Stimulated activated effector memory CD8-positive, alpha-beta T cell treated with anti-CD3 and anti-CD28 coated beads, Interleukin-12 subunit alpha, Interleukin-12 subunit beta, amount 100 ng/mL, for 72 hours (primary cell): ENCODE results near the gene SIMC1.

Experiments
- ATAC-seq: fragments of 150-1000 bp; cut with Tn5 transposase; 2 replicates; pipeline ENCODE4 v1.10.0; 2021
- DNase-seq, 2 donors: peaks; one replicate each; pipeline ENCODE4 v3.0.0; 2021 to 2022; ENCODE audit warnings: low spot score in 2 of 2
- H3K27ac Mint-ChIP-seq: one replicate; pipeline ENCODE4 v1.8.0; 2022; ENCODE audit warnings: mild to moderate bottlenecking, mixed read lengths
- H3K36me3 Mint-ChIP-seq: one replicate; pipeline ENCODE4 v1.8.0; 2022; ENCODE audit warnings: mild to moderate bottlenecking, mixed read lengths
- H3K4me1 Mint-ChIP-seq: one replicate; pipeline ENCODE4 v1.8.0; 2022; ENCODE audit warnings: mixed read lengths
- H3K4me3 Mint-ChIP-seq: one replicate; pipeline ENCODE4 v1.8.0; 2022; ENCODE audit warnings: mild to moderate bottlenecking, mixed read lengths
- H3K9me3 Mint-ChIP-seq: one replicate; pipeline ENCODE4 v1.8.0; 2022; ENCODE audit warnings: mixed read lengths

Gene SIMC1

DNA sequence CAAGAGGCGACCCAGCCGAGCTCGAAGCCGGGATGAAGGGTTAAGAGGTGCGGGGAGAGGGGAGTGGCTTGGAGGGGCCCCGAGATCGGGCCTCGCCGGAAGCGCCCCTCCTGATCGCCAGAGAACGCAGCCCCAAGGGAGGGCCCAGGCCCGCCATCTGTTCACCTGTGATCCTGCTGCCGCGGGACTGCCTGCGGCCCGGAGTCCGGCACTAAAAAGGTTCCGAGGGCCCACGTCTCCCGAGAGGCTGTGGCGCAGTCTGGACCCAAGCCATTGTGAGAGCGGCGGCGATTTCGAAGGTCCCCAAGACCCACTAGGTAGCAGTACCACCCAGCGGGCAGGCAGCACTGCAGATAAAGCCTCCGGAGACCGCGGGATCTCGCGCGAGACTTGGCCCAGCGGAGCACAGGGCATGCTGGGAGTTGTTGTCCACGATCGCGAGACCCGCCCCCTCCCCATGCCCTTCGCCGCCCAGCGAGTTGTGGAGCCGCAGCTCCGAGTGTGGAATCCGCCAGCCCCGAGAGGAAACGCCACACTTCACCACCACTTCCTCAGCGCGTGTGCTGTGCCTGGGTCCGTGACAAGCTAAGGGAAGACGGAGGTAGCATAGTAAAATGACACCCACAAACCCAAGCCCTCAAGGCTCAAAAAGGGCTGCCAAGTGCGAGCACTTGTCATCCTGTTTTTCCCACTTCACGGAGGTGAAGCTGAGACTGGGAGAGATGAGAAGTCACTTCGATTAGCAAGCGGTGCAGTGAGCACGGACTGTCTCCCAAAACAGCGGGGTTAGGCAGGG lies 123.4 kb downstream of the SIMC1 start, which contains the start of gene KIAA1191:
KIAA1191 (minus strand) TSS at position 328 of the 796 bp plus-strand sequence. CDS start 2,256 bp downstream, outside the sequence.
- Mint-ChIP-seq H3K27ac (peak within 1 kb of the TSS; percentile 95), H3K4me3 (peak within 1 kb of the TSS; percentile 90), H3K9me3 (no peaks in the 10 kb centered on the region), H3K36me3 (peaks cover 48% of the 10 kb centered on the region), H3K4me1 (peaks cover 38% of the 10 kb centered on the region)
- peak; percentile 90 to 96 for DNase-seq
- peak; percentile 94 for ATAC-seq

- peaks cover 41% of the 10 kb centered on the region for H3K4me1 Mint-ChIP-seq
- H3K36me3 Mint-ChIP-seq, result peaks cover 48% of the 10 kb centered on the region
- DNase-seq (no peak), ATAC-seq (no peak)
- H3K27ac Mint-ChIP-seq, result peak overlapping the region; percentile 95
- H3K4me3 Mint-ChIP-seq, result peak overlapping the region; percentile 90
- no peaks in the 10 kb centered on the region for H3K9me3 Mint-ChIP-seq
Measured at GRCh38 chr5:176362233-176362490, 123.9 kb downstream of the SIMC1 start.

GRCh38 chr5:176364765-176365350 lies 126.6 kb downstream of the SIMC1 start:
- ATAC-seq (no peak), DNase-seq (peak in 1 of 2 donors; percentile 75)
- H3K27ac Mint-ChIP-seq, result peak overlapping the region; percentile 58
- H3K4me1 Mint-ChIP-seq, result peaks cover 36% of the 10 kb centered on the region
- peaks cover 35% of the 10 kb centered on the region for H3K36me3 Mint-ChIP-seq
- no peaks in the 10 kb centered on the region for H3K9me3 Mint-ChIP-seq
- peak overlapping the region; percentile 71 for H3K4me3 Mint-ChIP-seq

GRCh38 chr5:176365351-176366231 lies 127.4 kb downstream of the SIMC1 start, which contains the start of gene ARL10:
Gene ARL10 (plus strand): TSS chr5:176365487. CDS start chr5:176365564, 77 bp downstream.
- Mint-ChIP-seq H3K4me1 (peaks cover 35% of the 10 kb centered on the region), H3K27ac (peak within 1 kb of the TSS; percentile 58), H3K9me3 (no peaks in the 10 kb centered on the region), H3K36me3 (peaks cover 41% of the 10 kb centered on the region), H3K4me3 (peak within 1 kb of the TSS; percentile 71)
- ATAC-seq, result peak; percentile 57
- DNase-seq, result peak; percentile 53 to 75

DNA sequence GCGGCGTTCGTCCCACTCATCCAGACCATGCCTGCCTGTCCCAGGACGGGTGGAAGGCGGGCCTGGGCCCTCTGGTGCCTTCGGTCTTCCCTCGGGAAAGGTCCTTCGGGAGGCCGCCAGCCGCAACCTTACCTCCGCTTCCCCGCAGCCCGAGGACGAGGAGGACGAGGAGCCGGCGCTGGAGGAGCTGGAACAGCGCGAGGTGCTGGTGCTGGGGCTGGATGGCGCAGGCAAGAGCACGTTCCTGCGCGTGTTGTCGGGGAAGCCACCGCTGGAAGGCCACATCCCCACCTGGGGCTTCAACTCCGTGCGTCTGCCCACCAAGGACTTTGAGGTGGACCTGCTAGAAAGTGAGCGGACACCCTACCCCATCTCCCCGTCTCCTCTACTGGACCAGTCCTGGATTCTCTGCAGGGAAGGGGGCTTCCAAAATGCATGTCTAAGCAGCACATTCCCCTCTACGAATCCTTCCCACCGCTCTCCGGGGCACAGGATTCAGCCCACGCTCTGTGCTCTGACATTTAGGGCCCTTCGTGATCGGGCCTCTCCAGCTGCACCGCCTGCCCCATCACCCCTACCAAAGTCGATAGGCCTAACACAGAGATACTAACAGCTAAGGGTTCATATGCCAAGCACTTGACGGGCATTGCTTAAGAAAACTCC lies 128.1 kb downstream of the SIMC1 start:
- Mint-ChIP-seq H3K4me3 (peak overlapping the region; percentile 71), H3K4me1 (peaks cover 35% of the 10 kb centered on the region), H3K27ac (peak overlapping the region; percentile 35), H3K36me3 (peaks cover 35% of the 10 kb centered on the region), H3K9me3 (no peaks in the 10 kb centered on the region)
- ATAC-seq, result no peak
- no peak for DNase-seq

DNA sequence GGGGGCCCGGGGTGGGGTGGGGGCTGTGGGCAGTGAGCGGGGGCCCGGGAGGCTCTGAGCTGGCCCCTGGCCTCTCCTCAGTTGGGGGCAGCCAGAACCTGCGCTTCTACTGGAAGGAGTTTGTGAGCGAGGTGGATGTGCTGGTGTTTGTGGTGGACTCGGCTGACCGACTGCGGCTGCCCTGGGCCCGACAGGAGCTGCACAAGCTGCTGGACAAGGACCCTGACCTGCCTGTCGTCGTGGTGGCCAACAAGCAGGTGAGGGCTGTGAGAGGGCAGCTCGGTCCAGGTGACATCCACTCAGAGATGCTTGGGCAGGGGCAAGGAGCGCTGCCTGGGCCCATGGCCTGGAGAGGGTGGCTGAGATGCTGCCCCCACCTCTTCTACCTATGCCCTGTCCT lies 130.5 kb downstream of the SIMC1 start:
- no peak for ATAC-seq
- Mint-ChIP-seq H3K36me3 (peaks cover 28% of the 10 kb centered on the region), H3K4me1 (peaks cover 29% of the 10 kb centered on the region), H3K9me3 (no peaks in the 10 kb centered on the region), H3K4me3 (no peak overlapping the region), H3K27ac (peak overlapping the region; percentile 70)
- no peak for DNase-seq

DNA sequence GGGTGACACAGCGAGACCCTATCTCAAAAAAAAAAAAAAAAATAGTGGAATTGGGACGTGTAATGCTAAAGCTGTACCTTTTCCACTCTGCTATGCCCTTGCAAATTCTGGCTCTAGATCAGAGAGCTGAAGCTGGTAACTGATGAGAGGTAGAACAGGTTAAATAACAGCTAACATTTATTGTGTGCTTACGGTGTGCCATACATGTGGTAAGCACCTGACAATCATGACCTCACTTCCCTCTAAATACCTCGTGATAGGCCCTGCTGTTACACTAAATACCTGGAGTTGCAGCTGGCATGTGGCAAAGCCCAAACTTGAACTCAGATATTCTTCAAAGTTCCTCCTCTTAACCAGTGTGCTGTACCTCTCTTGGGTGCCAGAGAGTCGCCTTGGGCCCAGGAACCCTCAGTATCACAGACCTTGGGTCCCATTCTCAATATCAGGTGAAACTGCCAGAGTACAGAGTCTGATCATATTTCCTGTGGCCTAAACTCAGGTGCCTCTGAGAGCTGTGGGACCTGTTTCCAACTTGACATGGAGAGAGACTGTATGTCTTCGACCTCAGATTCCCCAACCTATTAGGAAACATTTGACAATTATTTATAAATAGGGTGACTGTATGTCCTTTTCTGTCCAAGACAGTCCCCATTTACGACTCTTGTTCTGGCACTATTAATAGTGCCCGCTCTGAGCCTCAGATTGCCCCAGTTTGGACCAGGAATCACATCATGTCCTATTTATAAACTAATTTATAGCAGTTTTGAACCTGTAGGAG lies 131.9 kb downstream of the SIMC1 start:
- Mint-ChIP-seq H3K9me3 (no peaks in the 10 kb centered on the region), H3K27ac (peak overlapping the region; percentile 52), H3K4me3 (no peak overlapping the region), H3K36me3 (peaks cover 28% of the 10 kb centered on the region), H3K4me1 (peaks cover 19% of the 10 kb centered on the region)
- DNase-seq, result no peak
- ATAC-seq, result no peak

GRCh38 chr5:176371621-176372539 lies 133.7 kb downstream of the SIMC1 start:
- peaks cover 14% of the 10 kb centered on the region for H3K4me1 Mint-ChIP-seq
- no peak for ATAC-seq
- H3K27ac Mint-ChIP-seq, result no peak overlapping the region
- no peak overlapping the region for H3K4me3 Mint-ChIP-seq
- peaks cover 23% of the 10 kb centered on the region for H3K36me3 Mint-ChIP-seq
- no peak for DNase-seq
- H3K9me3 Mint-ChIP-seq, result no peaks in the 10 kb centered on the region

GRCh38 chr5:176373100-176373818 lies 135.0 kb downstream of the SIMC1 start:
- Mint-ChIP-seq H3K4me1 (peaks cover under 1% of the 10 kb centered on the region), H3K9me3 (no peaks in the 10 kb centered on the region), H3K36me3 (peaks cover 13% of the 10 kb centered on the region), H3K4me3 (no peak overlapping the region), H3K27ac (no peak overlapping the region)
- no peak for DNase-seq
- no peak for ATAC-seq

DNA sequence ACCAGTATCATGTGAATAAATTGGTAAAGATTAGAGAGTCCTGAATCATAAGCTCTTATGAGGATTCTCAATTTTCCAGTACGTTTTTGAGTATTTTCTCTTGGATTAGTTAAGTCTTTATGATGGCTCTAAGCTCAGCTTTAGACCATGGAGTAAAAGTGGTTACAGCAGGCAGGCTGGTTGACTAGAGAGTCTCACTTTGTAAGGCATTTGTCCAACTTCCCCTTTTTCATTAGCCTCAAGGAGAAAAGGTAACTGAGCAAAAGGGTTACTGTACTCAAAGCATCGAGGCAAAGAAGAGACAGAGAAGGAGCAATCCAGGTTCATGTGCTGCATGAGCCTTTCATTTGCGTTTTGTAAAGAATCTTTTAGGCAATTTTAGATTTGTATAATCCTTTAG lies 141.7 kb downstream of the SIMC1 start:
- H3K4me3 Mint-ChIP-seq, result no peak overlapping the region
- no peak overlapping the region for H3K27ac Mint-ChIP-seq
- no peaks in the 10 kb centered on the region for H3K4me1 Mint-ChIP-seq
- H3K9me3 Mint-ChIP-seq, result no peaks in the 10 kb centered on the region
- H3K36me3 Mint-ChIP-seq, result peaks cover 61% of the 10 kb centered on the region
- ATAC-seq (no peak), DNase-seq (no peak)

- H3K4me1 Mint-ChIP-seq, result peaks cover 11% of the 10 kb centered on the region
- no peak overlapping the region for H3K27ac Mint-ChIP-seq
- no peak for ATAC-seq
Measured at GRCh38 chr5:176381423-176381822, 143.2 kb downstream of the SIMC1 start.

DNA sequence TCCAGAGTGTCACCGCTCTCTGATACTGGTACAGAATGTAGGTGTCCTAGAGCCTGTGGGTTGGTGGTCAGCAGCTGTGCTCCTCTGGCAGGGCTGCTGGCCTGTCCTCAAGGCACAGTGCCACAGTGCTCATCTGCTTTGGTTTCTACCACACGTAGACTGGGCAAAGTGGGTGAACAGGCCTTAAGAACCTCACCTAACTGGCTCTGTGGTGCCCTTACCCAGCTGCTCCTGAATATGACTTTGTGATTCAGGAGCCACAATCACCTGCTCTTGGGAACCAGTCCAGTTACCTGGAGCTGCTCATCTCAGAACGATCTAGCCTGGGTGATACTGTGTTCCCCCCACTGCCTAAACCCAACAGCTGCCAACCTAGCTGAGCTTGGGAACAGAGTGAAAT lies 143.8 kb downstream of the SIMC1 start:
- no peak overlapping the region for H3K4me3 Mint-ChIP-seq
- no peaks in the 10 kb centered on the region for H3K9me3 Mint-ChIP-seq
- peaks cover 82% of the 10 kb centered on the region for H3K36me3 Mint-ChIP-seq
- peak overlapping the region; percentile 10 for H3K27ac Mint-ChIP-seq
- DNase-seq, result no peak
- peak; percentile 14 for ATAC-seq
- peaks cover 16% of the 10 kb centered on the region for H3K4me1 Mint-ChIP-seq

More at GRCh38 chr5:176381423-176381822, 143.2 kb downstream of the SIMC1 start:
- Mint-ChIP-seq H3K36me3 (peaks cover 77% of the 10 kb centered on the region), H3K9me3 (no peaks in the 10 kb centered on the region), H3K4me3 (no peak overlapping the region)
- DNase-seq, result no peak

DNA sequence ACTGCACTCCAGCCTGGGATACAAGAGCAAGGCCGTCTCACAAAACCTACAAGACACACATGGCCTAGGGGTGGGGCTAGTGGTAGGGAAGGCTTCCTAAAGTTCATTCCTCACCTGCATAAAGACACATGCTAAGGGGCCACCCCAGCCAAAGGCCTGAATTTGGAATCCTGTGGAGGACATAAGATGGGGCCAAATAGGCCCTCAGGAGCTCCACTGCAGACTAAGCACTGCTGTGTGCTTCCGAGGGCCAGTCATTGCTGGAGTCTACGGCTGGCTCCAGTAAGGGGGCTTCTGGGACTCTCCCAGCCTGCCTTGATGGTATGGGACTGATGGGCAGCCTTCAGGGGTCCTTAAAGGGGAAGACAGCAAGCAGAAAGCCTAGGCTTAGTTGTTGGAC lies 144.5 kb downstream of the SIMC1 start:
- Mint-ChIP-seq H3K4me1 (peaks cover 24% of the 10 kb centered on the region), H3K27ac (peak overlapping the region; percentile 10), H3K4me3 (no peak overlapping the region), H3K36me3 (peaks cover 90% of the 10 kb centered on the region), H3K9me3 (no peaks in the 10 kb centered on the region)
- ATAC-seq (no peak), DNase-seq (no peak)
